NB4 (cell line): ENCODE measurements around the gene C1orf21.

Experiments
- DNase-seq: peaks from one replicate; pipeline ENCODE4 v3.0.0; 2010; ENCODE audit warnings: low read depth
- H3K4me3 ChIP-seq: one replicate; pipeline ENCODE4 v1.5.1; 2011; ENCODE audit warnings: mild to moderate bottlenecking, low read depth, low read length, moderate library complexity
- CTCF ChIP-seq: IDR thresholded peaks from one replicate; pipeline ENCODE4 v1.5.1; 2012; ENCODE audit warnings: low read depth, low read length
- MAX ChIP-seq: IDR thresholded peaks from 2 replicates; pipeline ENCODE4 v1.6.1; 2011; ENCODE audit warnings: low read depth, low read length
- MYC ChIP-seq: IDR thresholded peaks from 2 replicates; pipeline ENCODE4 v1.6.1; 2011; ENCODE audit warnings: low read depth, low read length
- POLR2A ChIP-seq: IDR thresholded peaks from 2 replicates; pipeline ENCODE4 v1.6.1; 2011; ENCODE audit warnings: mild to moderate bottlenecking; ENCODE audit not compliant: insufficient read length; ENCODE audit errors: extremely low read depth

C1orf21 gene

GRCh38 chr1:184539580-184539979, 152.8 kb downstream of the C1orf21 start:
- DNase-seq = no peak
- no peak for TF ChIP-seq POLR2A
- no peak for TF ChIP-seq MYC
- TF ChIP-seq CTCF = no peak
- no peak for TF ChIP-seq MAX
- no peak overlapping the region for H3K4me3 ChIP-seq

GRCh38 chr1:184541537-184542152, 154.8 kb downstream of the C1orf21 start:
- TF ChIP-seq POLR2A = no peak
- TF ChIP-seq CTCF = no peak
- TF ChIP-seq MAX = no peak
- no peak for TF ChIP-seq MYC
- no peak for DNase-seq
- H3K4me3 ChIP-seq = no peak overlapping the region

GRCh38 chr1:184542291-184542690, 155.5 kb downstream of the C1orf21 start:
- TF ChIP-seq MAX = no peak
- DNase-seq = no peak
- no peak overlapping the region for H3K4me3 ChIP-seq

- DNase-seq = no peak
Observed at GRCh38 chr1:184545601-184546000, 158.8 kb downstream of the C1orf21 start.

GRCh38 chr1:184552446-184552845, 165.6 kb downstream of the C1orf21 start:
- TF ChIP-seq CTCF = no peak
- TF ChIP-seq MYC = no peak
- TF ChIP-seq POLR2A = no peak
- TF ChIP-seq MAX = no peak
- no peak overlapping the region for H3K4me3 ChIP-seq
- no peak for DNase-seq

More at GRCh38 chr1:184545601-184546000, 158.8 kb downstream of the C1orf21 start:
- H3K4me3 ChIP-seq = no peak overlapping the region
- TF ChIP-seq CTCF (no peak), MAX (no peak), POLR2A (no peak), MYC (no peak)

GRCh38 chr1:184553845-184554244, 167.0 kb downstream of the C1orf21 start:
- DNase-seq = no peak
- H3K4me3 ChIP-seq = no peak overlapping the region
- no peak for TF ChIP-seq MYC
- no peak for TF ChIP-seq MAX
